ENCODE measurements around the gene IFNA5.

IFNA5 gene

GRCh38 chr9:21289848-21290247, 15.3 kb downstream of the IFNA5 start:
- no peak for DNase-seq

- DNase-seq, result no peak
Observed at GRCh38 chr9:21287280-21287679, 17.8 kb downstream of the IFNA5 start.

GRCh38 chr9:21286659-21287058, 18.5 kb downstream of the IFNA5 start:
- DNase-seq, result no peak

GRCh38 chr9:21286099-21286498, 19.0 kb downstream of the IFNA5 start:
- DNase-seq, result no peak

- DNase-seq, result no peak
Observed at GRCh38 chr9:21281275-21281674, 23.8 kb downstream of the IFNA5 start.

- DNase-seq, result no peak
Observed at GRCh38 chr9:21268347-21268657, 36.8 kb downstream of the IFNA5 start.

- DNase-seq, result no peak
Observed at GRCh38 chr9:21267485-21268346, 37.4 kb downstream of the IFNA5 start.

- DNase-seq, result no peak
Observed at GRCh38 chr9:21266733-21267484, 38.2 kb downstream of the IFNA5 start.

GRCh38 chr9:21265421-21266189, 39.5 kb downstream of the IFNA5 start:
- DNase-seq, result no peak

GRCh38 chr9:21255538-21256212, 49.4 kb downstream of the IFNA5 start:
- no peak for DNase-seq

Measured in activated T-cell treated with anti-CD3 and anti-CD28 coated beads for 4 hours (primary cell).